Psoas muscle (tissue), 8 donors: Measurements from ENCODE around the gene SCGN. TPM values are rescaled to one million over a fixed set of nuclear protein-coding genes. Genes with fewer than 3 reads are reported as not detected.

Experiments
- ATAC-seq, 4 donors: fragments of 200-7000 bp; cut with Tn5 transposase; one replicate each; pipeline ENCODE4 v1.9.1; 2020; ENCODE audit warnings: moderate library complexity in 3 of 4, mild to moderate bottlenecking in 2 of 4
- DNase-seq, 2 donors: peaks; one replicate each; pipeline ENCODE4 v3.0.0-alpha.2; 2020
- H3K27ac ChIP-seq: fragments of 200-600 bp; one replicate; pipeline ENCODE4 v1.8.0; 2022
- H3K27me3 ChIP-seq, 3 donors: fragments of 200-600 bp in 1 of 3; one replicate each; pipeline versions ENCODE4 v1.6.1 to v1.8.0; 2013 to 2022; ENCODE audit warnings: low read length in 2 of 3, mild to moderate bottlenecking in 2 of 3, moderate library complexity in 1 of 3; ENCODE audit not compliant: insufficient read depth in 3 of 3
- H3K36me3 ChIP-seq, 2 donors: fragments of 200-600 bp in 1 of 2; one replicate each; pipeline versions ENCODE4 v1.6.1 to v1.8.0; 2013 to 2022; ENCODE audit warnings: low read depth in 1 of 2, mild to moderate bottlenecking in 1 of 2, moderate library complexity in 1 of 2; ENCODE audit not compliant: insufficient read depth in 1 of 2
- H3K4me1 ChIP-seq: fragments of 200-600 bp; one replicate; pipeline ENCODE4 v1.8.0; 2022
- H3K4me3 ChIP-seq: fragments of 200-600 bp; one replicate; pipeline ENCODE4 v1.8.0; 2022; ENCODE audit warnings: mild to moderate bottlenecking
- H3K9me3 ChIP-seq: fragments of 200-600 bp; one replicate; pipeline ENCODE4 v1.8.0; 2022
- WGBS, 3 donors: extraction: QIAGEN DNeasy Blood & Tissue Kit; methylation state at CpG; one replicate each; pipeline versions ENCODE4 v1.1.6 to v1.1.7; 2013; 5-methylcytosine and 5-hydroxymethylcytosine counted together
- intact Hi-C, 2 donors: fragments of 100-400 bp; cut with DNase I; formaldehyde crosslinking; loops; one replicate each; pipeline versions ENCODE4 v1.11.0 to v1.14.2; 2022
- polyA plus RNA-seq, 3 donors: library from polyadenylated mRNA; stranded (reverse); fragments of 200-250 nt; gene quantifications; one replicate each; pipeline ENCODE4 v1.2.3, GENCODE V29; 2013
- total RNA-seq, 4 donors: library from RNA; stranded (reverse); fragmentation: NEBNext Ultra II Directional in 2 of 4; extraction: Animal tissue kit (Norgen Biotek cat#: 25700) in 2 of 4; gene quantifications; one replicate each; pipeline versions ENCODE4 v1.2.1 to v1.2.4, GENCODE V29; 2021 to 2023
- TF ChIP-seq, protein P1 (sequence below): fragments of 200-600 bp; IDR thresholded peaks from one replicate; pipeline ENCODE4 v1.8.0; 2022; ENCODE audit warnings: antibody characterized with exemption
- donor health status: healthy with polysubstance abuse.
- donor health status: DM: no; HTN: no; CAD: no; lungs with moderate emphysema.
- donor health status: Bipolar disorder and iron deficiency.
- donor health status: healthy.
- donor health status: DM: yes; HTN: yes; CAD: no.
- donor health status: DM: no; HTN: no; CAD: no.
- donor health status: DM: no; HTN: no; CAD: no.
- donor health status: DM: yes; HTN: yes; CAD: no.

Gene SCGN
- total and polyA plus RNA-seq, 7 donors = not detected

DNA sequence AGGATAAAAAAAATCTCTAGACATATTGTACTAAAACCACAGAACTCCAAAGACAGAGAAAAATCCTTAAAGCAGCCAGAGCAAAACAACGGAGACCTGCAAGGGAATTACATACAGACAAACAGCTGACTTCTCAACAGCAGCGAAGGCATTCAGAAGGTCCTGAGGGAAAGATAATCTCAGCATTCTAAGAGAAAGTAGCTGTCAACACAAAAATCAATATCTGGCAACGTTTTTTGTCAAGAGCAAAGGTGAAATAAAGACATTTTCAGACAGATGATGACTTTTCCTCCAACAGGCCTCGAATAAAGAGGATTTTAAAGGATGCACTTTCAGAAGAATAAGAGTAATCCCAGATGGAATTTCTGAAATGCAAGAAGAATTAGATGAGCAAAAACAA, 6.1 kb upstream of the SCGN start:
- no peaks in the 10 kb centered on the region for H3K36me3 ChIP-seq
- 43 to 44% (median 43%) methylated on average over 4 of the region's 4 CpGs for WGBS, 3 donors
- no peak for ATAC-seq
- H3K27ac ChIP-seq = no peak overlapping the region
- TF ChIP-seq, protein P1, sequence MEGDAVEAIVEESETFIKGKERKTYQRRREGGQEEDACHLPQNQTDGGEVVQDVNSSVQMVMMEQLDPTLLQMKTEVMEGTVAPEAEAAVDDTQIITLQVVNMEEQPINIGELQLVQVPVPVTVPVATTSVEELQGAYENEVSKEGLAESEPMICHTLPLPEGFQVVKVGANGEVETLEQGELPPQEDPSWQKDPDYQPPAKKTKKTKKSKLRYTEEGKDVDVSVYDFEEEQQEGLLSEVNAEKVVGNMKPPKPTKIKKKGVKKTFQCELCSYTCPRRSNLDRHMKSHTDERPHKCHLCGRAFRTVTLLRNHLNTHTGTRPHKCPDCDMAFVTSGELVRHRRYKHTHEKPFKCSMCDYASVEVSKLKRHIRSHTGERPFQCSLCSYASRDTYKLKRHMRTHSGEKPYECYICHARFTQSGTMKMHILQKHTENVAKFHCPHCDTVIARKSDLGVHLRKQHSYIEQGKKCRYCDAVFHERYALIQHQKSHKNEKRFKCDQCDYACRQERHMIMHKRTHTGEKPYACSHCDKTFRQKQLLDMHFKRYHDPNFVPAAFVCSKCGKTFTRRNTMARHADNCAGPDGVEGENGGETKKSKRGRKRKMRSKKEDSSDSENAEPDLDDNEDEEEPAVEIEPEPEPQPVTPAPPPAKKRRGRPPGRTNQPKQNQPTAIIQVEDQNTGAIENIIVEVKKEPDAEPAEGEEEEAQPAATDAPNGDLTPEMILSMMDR = no peak
- H3K4me3 ChIP-seq = no peak overlapping the region
- H3K4me1 ChIP-seq = no peaks in the 10 kb centered on the region
- DNase-seq = no peak
- H3K9me3 ChIP-seq = no peaks in the 10 kb centered on the region
- H3K27me3 ChIP-seq = peaks cover 0 to 13% (median 5%) of the 10 kb centered on the region in 3 donors
- intact Hi-C loops = no loop called here

GRCh38 chr6:25649611-25650010, 2.4 kb upstream of the SCGN start:
- WGBS, 3 donors = 47 to 74% (median 64%) methylated on average over 1 of the region's 1 CpG
- DNase-seq = no peak
- Histone ChIP-seq H3K4me1 (no peaks in the 10 kb centered on the region), H3K27me3 (peaks cover 0 to 45% (median 9%) of the 10 kb centered on the region in 3 donors), H3K4me3 (no peak overlapping the region), H3K27ac (no peak overlapping the region), H3K36me3 (no peaks in the 10 kb centered on the region), H3K9me3 (no peaks in the 10 kb centered on the region)
- no peak for ATAC-seq
- TF ChIP-seq, protein P1 = no peak
- intact Hi-C loops = no loop called here

DNA sequence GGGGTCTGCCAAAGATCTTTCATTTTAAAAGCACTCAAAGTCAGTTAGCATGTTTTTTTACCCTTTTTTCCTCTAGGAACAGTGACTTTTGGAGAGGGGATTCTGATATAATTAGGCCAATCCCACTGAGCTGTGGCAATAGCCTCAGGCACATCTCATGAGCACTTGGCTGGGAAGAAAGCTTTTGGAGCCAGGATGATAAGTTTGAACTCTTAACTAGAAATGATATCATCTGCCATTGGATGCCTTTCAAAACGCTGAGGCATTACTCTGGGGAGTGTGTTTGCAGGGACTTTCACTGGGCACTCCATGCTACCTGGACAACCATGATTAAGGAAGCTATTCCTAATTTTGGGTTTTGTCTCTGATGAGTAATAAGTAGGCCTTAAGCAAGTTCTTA, 3.7 kb downstream of the SCGN start:
- ATAC-seq (no peak), DNase-seq (no peak)
- no peak overlapping the region for H3K4me3 ChIP-seq
- TF ChIP-seq, protein P1 = no peak
- no peaks in the 10 kb centered on the region for H3K36me3 ChIP-seq
- H3K9me3 ChIP-seq = no peaks in the 10 kb centered on the region
- H3K27ac ChIP-seq = no peak overlapping the region
- 50 to 59% (median 50%) methylated on average over 1 of the region's 1 CpG for WGBS, 3 donors
- intact Hi-C loops = no loop called here
- H3K4me1 ChIP-seq = no peaks in the 10 kb centered on the region
- peaks cover 2 to 40% (median 8%) of the 10 kb centered on the region in 3 donors for H3K27me3 ChIP-seq

GRCh38 chr6:25659633-25660368, 7.8 kb downstream of the SCGN start:
- H3K9me3 ChIP-seq = no peaks in the 10 kb centered on the region
- H3K27me3 ChIP-seq = peaks cover 0 to 3% (median 2%) of the 10 kb centered on the region in 3 donors
- intact Hi-C loops = no loop called here
- no peak overlapping the region for H3K27ac ChIP-seq
- 17 to 24% (median 23%) methylated on average over 4 of the region's 4 CpGs for WGBS, 3 donors
- no peaks in the 10 kb centered on the region for H3K4me1 ChIP-seq
- DNase-seq = no peak
- no peak overlapping the region for H3K4me3 ChIP-seq
- no peaks in the 10 kb centered on the region for H3K36me3 ChIP-seq
- TF ChIP-seq, protein P1 = no peak
- ATAC-seq = no peak

- Histone ChIP-seq H3K4me1 (no peaks in the 10 kb centered on the region), H3K27me3 (peaks cover 0 to 2% (median 0%) of the 10 kb centered on the region in 3 donors), H3K4me3 (no peak overlapping the region), H3K27ac (no peak overlapping the region), H3K9me3 (no peaks in the 10 kb centered on the region), H3K36me3 (no peaks in the 10 kb centered on the region)
- DNase-seq = no peak
- intact Hi-C loops = no loop called here
- TF ChIP-seq, protein P1 = no peak
- ATAC-seq = no peak
These were observed 8.5 kb downstream of the SCGN start for GRCh38 chr6:25660512-25660911.
